ENCODE measurements around the gene SPTLC1.
"Not testable (repeated sequence)": the region's sequence is repeated elsewhere in the genome, so short reads cannot be mapped to it uniquely, and the experiment has no call there.

Gene SPTLC1

GRCh38 chr9:92108122-92108521 is 7.1 kb downstream of the SPTLC1 start:
- Histone ChIP-seq H3K9ac (ENCODE audit: low read depth, low read length) (no peak overlapping the region), H3K4me1 (ENCODE audit: control insufficient read depth, insufficient read depth, low read length) (no peaks in the 10 kb centered on the region), H3K4me3 (ENCODE audit: low read depth, low read length) (no peak overlapping the region), H3K36me3 (ENCODE audit: control insufficient read depth, insufficient read depth, low read length) (peaks cover 13% of the 10 kb centered on the region), H3K9me3 (ENCODE audit: control insufficient read depth, insufficient read depth, low read length) (no peaks in the 10 kb centered on the region), H3K27me3 (ENCODE audit: control insufficient read depth, insufficient read depth, low read length) (no peaks in the 10 kb centered on the region)

GRCh38 chr9:92105446-92106225 is 9.6 kb downstream of the SPTLC1 start:
- not testable (repeated sequence) for H3K4me1 ChIP-seq (ENCODE audit: control insufficient read depth, insufficient read depth, low read length); H3K9me3 ChIP-seq (ENCODE audit: control insufficient read depth, insufficient read depth, low read length)

GRCh38 chr9:92103601-92104000 is 11.6 kb downstream of the SPTLC1 start:
- not testable (repeated sequence) for H3K4me1 ChIP-seq (ENCODE audit: control insufficient read depth, insufficient read depth, low read length); H3K9me3 ChIP-seq (ENCODE audit: control insufficient read depth, insufficient read depth, low read length); H3K27me3 ChIP-seq (ENCODE audit: control insufficient read depth, insufficient read depth, low read length); H3K4me3 ChIP-seq (ENCODE audit: low read depth, low read length); H3K9ac ChIP-seq (ENCODE audit: low read depth, low read length)
- H3K36me3 ChIP-seq (ENCODE audit: control insufficient read depth, insufficient read depth, low read length) = peaks cover 13% of the 10 kb centered on the region

More at GRCh38 chr9:92105446-92106225, 9.6 kb downstream of the SPTLC1 start:
- H3K36me3 ChIP-seq (ENCODE audit: control insufficient read depth, insufficient read depth, low read length) = peaks cover 13% of the 10 kb centered on the region
- H3K4me3 ChIP-seq (ENCODE audit: low read depth, low read length); H3K27me3 ChIP-seq (ENCODE audit: control insufficient read depth, insufficient read depth, low read length); H3K9ac ChIP-seq (ENCODE audit: low read depth, low read length): not testable (repeated sequence)

GRCh38 chr9:92100237-92100911 is 14.8 kb downstream of the SPTLC1 start:
- Histone ChIP-seq H3K9me3 (ENCODE audit: control insufficient read depth, insufficient read depth, low read length) (no peaks in the 10 kb centered on the region), H3K9ac (ENCODE audit: low read depth, low read length) (no peak overlapping the region), H3K4me1 (ENCODE audit: control insufficient read depth, insufficient read depth, low read length) (peaks cover 11% of the 10 kb centered on the region), H3K27me3 (ENCODE audit: control insufficient read depth, insufficient read depth, low read length) (no peaks in the 10 kb centered on the region), H3K36me3 (ENCODE audit: control insufficient read depth, insufficient read depth, low read length) (peaks cover 6% of the 10 kb centered on the region), H3K4me3 (ENCODE audit: low read depth, low read length) (no peak overlapping the region)

GRCh38 chr9:92098638-92099037 is 16.6 kb downstream of the SPTLC1 start:
- Histone ChIP-seq H3K4me1 (ENCODE audit: control insufficient read depth, insufficient read depth, low read length) (peaks cover 11% of the 10 kb centered on the region), H3K9ac (ENCODE audit: low read depth, low read length) (no peak overlapping the region), H3K4me3 (ENCODE audit: low read depth, low read length) (no peak overlapping the region), H3K9me3 (ENCODE audit: control insufficient read depth, insufficient read depth, low read length) (no peaks in the 10 kb centered on the region), H3K27me3 (ENCODE audit: control insufficient read depth, insufficient read depth, low read length) (no peaks in the 10 kb centered on the region), H3K36me3 (ENCODE audit: control insufficient read depth, insufficient read depth, low read length) (no peaks in the 10 kb centered on the region)

- Histone ChIP-seq H3K4me1 (ENCODE audit: control insufficient read depth, insufficient read depth, low read length) (peaks cover 11% of the 10 kb centered on the region), H3K9ac (ENCODE audit: low read depth, low read length) (no peak overlapping the region), H3K27me3 (ENCODE audit: control insufficient read depth, insufficient read depth, low read length) (no peaks in the 10 kb centered on the region), H3K9me3 (ENCODE audit: control insufficient read depth, insufficient read depth, low read length) (no peaks in the 10 kb centered on the region), H3K4me3 (ENCODE audit: low read depth, low read length) (no peak overlapping the region), H3K36me3 (ENCODE audit: control insufficient read depth, insufficient read depth, low read length) (no peaks in the 10 kb centered on the region)
These were observed 17.2 kb downstream of the SPTLC1 start for GRCh38 chr9:92097997-92098482.

- Histone ChIP-seq H3K4me3 (ENCODE audit: low read depth, low read length) (no peak overlapping the region), H3K9ac (ENCODE audit: low read depth, low read length) (no peak overlapping the region), H3K4me1 (ENCODE audit: control insufficient read depth, insufficient read depth, low read length) (peaks cover 11% of the 10 kb centered on the region), H3K36me3 (ENCODE audit: control insufficient read depth, insufficient read depth, low read length) (no peaks in the 10 kb centered on the region), H3K27me3 (ENCODE audit: control insufficient read depth, insufficient read depth, low read length) (no peaks in the 10 kb centered on the region), H3K9me3 (ENCODE audit: control insufficient read depth, insufficient read depth, low read length) (no peaks in the 10 kb centered on the region)
These were observed 20.0 kb downstream of the SPTLC1 start for GRCh38 chr9:92095236-92095635.

- H3K27me3 ChIP-seq (ENCODE audit: control insufficient read depth, insufficient read depth, low read length) = no peaks in the 10 kb centered on the region
These were observed 20.6 kb downstream of the SPTLC1 start for GRCh38 chr9:92094655-92095054.

GRCh38 chr9:92077888-92078287 is 37.3 kb downstream of the SPTLC1 start:
- Histone ChIP-seq H3K4me1 (ENCODE audit: control insufficient read depth, insufficient read depth, low read length) (no peaks in the 10 kb centered on the region), H3K36me3 (ENCODE audit: control insufficient read depth, insufficient read depth, low read length) (peaks cover 26% of the 10 kb centered on the region), H3K4me3 (ENCODE audit: low read depth, low read length) (no peak overlapping the region), H3K9me3 (ENCODE audit: control insufficient read depth, insufficient read depth, low read length) (no peaks in the 10 kb centered on the region), H3K9ac (ENCODE audit: low read depth, low read length) (no peak overlapping the region), H3K27me3 (ENCODE audit: control insufficient read depth, insufficient read depth, low read length) (no peaks in the 10 kb centered on the region)

More at GRCh38 chr9:92094655-92095054, 20.6 kb downstream of the SPTLC1 start:
- H3K4me3 ChIP-seq (ENCODE audit: low read depth, low read length) = no peak overlapping the region
- no peaks in the 10 kb centered on the region for H3K36me3 ChIP-seq (ENCODE audit: control insufficient read depth, insufficient read depth, low read length)
- H3K9me3 ChIP-seq (ENCODE audit: control insufficient read depth, insufficient read depth, low read length) = no peaks in the 10 kb centered on the region
- H3K4me1 ChIP-seq (ENCODE audit: control insufficient read depth, insufficient read depth, low read length) = peaks cover 11% of the 10 kb centered on the region
- H3K9ac ChIP-seq (ENCODE audit: low read depth, low read length) = no peak overlapping the region

GRCh38 chr9:92071634-92072033 is 43.6 kb downstream of the SPTLC1 start:
- Histone ChIP-seq H3K4me3 (ENCODE audit: low read depth, low read length) (no peak overlapping the region), H3K4me1 (ENCODE audit: control insufficient read depth, insufficient read depth, low read length) (no peaks in the 10 kb centered on the region), H3K9ac (ENCODE audit: low read depth, low read length) (no peak overlapping the region), H3K27me3 (ENCODE audit: control insufficient read depth, insufficient read depth, low read length) (no peaks in the 10 kb centered on the region), H3K9me3 (ENCODE audit: control insufficient read depth, insufficient read depth, low read length) (no peaks in the 10 kb centered on the region), H3K36me3 (ENCODE audit: control insufficient read depth, insufficient read depth, low read length) (peaks cover 13% of the 10 kb centered on the region)

- no peak overlapping the region for H3K4me3 ChIP-seq (ENCODE audit: low read depth, low read length)
- no peaks in the 10 kb centered on the region for H3K4me1 ChIP-seq (ENCODE audit: control insufficient read depth, insufficient read depth, low read length)
- H3K27me3 ChIP-seq (ENCODE audit: control insufficient read depth, insufficient read depth, low read length) = no peaks in the 10 kb centered on the region
- no peak overlapping the region for H3K9ac ChIP-seq (ENCODE audit: low read depth, low read length)
- H3K9me3 ChIP-seq (ENCODE audit: control insufficient read depth, insufficient read depth, low read length) = no peaks in the 10 kb centered on the region
- peaks cover 16% of the 10 kb centered on the region for H3K36me3 ChIP-seq (ENCODE audit: control insufficient read depth, insufficient read depth, low read length)
These were observed 49.0 kb downstream of the SPTLC1 start for GRCh38 chr9:92066168-92066567.

GRCh38 chr9:92064711-92065110 is 50.5 kb downstream of the SPTLC1 start:
- Histone ChIP-seq H3K9me3 (ENCODE audit: control insufficient read depth, insufficient read depth, low read length) (no peaks in the 10 kb centered on the region), H3K36me3 (ENCODE audit: control insufficient read depth, insufficient read depth, low read length) (peaks cover 16% of the 10 kb centered on the region), H3K4me3 (ENCODE audit: low read depth, low read length) (no peak overlapping the region), H3K9ac (ENCODE audit: low read depth, low read length) (no peak overlapping the region), H3K27me3 (ENCODE audit: control insufficient read depth, insufficient read depth, low read length) (no peaks in the 10 kb centered on the region), H3K4me1 (ENCODE audit: control insufficient read depth, insufficient read depth, low read length) (peaks cover 4% of the 10 kb centered on the region)
